Left forelimb (tissue), 1 donor: ENCODE data around the gene TARBP1.
A peak's percentile ranks its signal among the peaks of the same experiment; 100 is the strongest.
"Not testable (repeated sequence)": the region's sequence is repeated elsewhere in the genome, so short reads cannot be mapped to it uniquely, and the experiment has no call there.

ENCODE experiments used
- DNase-seq: peaks from one replicate; pipeline ENCODE4 v3.0.0-alpha.2; 2018; ENCODE audit warnings: low spot score

TARBP1 gene

DNA sequence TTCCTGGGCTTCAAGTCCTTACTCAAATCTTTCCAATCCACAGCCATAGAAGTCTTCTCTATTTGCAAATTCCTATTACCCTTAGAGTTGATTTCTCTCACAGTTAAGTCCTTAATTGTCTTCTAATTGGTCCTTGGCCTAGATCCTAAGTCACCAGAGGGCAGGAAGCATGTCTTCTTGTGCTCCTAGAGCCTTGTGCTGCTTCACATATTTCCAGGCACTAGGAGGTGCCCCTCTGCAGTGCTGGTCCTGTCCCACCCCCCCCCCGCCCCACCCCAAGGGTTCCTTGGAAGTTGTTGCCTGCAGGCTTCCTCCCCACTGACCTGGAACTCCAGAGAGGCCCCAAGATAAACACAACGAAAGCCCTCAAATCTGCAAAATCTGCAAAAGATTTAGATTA is 28.1 kb upstream of the TARBP1 start:
- no peak for DNase-seq

- DNase-seq = no peak
Measured at GRCh38 chr1:234505769-234506102, 26.8 kb upstream of the TARBP1 start.

DNA sequence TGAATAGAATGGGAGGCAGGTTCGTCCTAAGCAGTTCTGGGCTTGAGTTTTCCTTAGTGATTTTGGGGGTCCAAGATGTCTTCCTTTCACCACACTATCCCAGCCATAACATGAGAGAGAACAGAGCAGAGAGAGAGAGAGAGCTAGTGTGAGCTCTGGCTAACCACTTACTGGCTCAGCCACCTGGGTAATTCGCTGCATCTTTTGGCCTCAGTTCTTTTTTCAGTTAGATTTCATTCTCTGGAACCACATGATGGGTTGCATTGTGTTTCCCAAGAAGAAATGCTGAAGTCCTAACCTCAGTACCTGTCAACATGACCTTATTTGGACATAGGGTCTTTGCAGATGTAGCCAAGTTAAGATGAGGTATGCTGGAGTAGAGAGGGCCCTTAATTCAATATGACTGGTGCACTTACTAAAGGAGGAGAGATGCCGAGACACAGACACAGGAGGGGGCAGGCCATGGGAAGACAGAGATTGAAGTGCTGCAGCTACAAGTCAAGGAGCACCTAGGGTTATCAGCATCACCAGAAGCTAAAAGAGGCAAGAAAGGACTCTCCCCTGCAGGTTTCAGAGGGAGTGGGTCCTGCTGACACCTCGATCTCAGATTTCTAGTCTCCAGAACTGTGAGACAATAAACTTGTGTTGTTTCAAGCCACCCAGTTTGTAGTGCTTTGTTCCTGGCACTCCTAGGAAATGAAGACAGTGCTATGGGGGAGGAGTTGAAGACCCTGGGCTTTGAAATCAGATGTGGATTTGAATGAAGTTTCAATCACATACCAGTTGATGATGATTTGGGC is 26.2 kb upstream of the TARBP1 start:
- no peak for DNase-seq

DNA sequence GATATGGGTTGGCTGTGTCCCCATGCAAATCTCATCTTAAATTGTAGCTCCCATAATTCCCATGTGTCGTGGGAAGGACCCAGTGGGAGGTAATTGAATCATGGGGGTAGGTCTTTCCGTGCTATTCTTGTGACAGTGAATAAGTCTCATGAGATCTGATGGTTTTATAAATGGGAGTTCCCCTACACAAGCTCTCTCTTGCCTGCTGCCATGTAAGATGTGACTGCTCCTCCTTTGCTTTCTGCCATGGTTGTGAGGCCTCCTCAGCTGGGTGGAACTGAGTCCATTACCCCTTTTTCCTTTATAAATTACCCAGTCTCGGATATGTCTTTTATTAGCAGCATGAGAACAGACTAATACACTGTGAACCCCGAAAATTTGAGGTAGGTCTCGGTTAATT is 25.3 kb upstream of the TARBP1 start:
- DNase-seq = not testable (repeated sequence)

DNA sequence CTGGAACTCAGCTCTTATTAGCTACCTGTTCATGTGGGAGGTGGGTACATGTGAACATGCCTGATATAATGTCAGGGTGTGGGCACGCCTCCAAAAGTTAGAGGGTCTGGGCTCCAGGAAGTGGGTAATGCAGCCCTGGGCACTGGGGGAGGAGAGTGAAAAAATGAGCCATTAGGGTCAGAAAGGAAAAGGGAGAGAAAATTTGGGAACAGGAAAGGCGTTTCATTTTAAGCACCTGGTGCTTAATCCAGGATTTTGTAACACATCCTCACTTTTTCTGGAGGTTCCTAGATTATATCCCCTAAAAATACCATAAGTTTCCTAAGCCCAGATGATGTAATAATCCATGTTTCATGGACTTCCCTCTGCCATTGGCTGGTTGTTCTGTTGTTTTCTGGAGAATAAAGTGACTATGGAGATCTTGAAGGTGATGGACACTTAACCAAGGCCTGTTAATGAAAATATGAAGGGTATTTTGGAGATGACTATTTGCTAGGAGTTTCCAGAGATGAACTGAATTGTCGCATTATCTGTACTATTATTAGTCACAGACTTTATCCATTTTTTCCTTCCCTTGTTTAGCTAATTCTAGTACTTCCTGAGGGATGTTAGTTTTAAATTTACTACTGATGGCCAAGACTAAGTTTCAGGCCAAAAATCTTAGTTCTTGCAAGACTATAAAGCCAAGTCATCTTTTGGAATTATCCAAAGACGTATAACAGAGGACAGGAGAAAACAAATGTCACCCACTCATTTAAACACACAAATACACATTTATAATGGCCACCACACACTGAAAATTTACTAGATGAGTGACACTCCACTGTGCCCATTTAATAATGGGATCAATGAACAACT is 24.4 kb upstream of the TARBP1 start:
- no peak for DNase-seq

DNA sequence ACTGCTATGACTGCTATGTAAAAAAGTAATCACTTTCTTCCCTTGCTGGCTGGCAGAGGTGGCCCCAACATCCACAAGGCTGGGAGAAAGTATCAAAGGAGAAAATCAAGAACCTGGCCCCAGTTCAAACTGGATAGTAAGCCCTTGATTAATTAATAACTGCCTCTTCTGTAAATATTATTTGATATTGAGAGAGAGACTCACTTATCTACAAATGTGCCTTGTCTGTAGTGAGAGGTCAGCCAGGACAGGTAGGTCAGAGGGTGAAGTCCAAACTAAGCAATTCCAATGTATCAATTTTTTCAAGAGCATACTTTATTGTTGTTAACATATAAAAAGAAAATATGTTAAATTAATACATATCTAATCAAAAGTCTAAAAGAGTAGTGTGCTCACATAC is 23.8 kb upstream of the TARBP1 start:
- DNase-seq = no peak

DNA sequence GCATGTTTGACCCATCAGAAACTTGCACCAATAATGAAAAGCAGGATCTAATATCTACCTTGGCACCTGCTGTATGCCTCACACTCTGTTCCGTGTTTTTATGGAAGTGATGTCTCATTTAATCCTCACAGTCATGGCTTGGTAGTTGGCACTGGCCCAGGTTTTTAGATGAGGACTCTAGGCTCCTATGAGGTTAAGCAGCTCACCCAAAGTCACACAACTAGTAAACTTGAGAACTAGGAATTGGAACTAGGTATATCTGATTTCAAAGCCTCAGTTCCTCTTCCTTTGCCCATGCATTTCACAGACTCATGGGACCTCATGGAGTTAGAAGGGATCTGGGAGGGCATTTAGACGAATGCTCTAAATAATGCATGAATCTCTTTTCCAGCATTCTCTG is 21.3 kb upstream of the TARBP1 start:
- no peak for DNase-seq

- DNase-seq = no peak
Measured at GRCh38 chr1:234499943-234500245, 20.9 kb upstream of the TARBP1 start.

GRCh38 chr1:234499119-234499942 is 20.4 kb upstream of the TARBP1 start:
- peak; percentile 94 for DNase-seq

DNA sequence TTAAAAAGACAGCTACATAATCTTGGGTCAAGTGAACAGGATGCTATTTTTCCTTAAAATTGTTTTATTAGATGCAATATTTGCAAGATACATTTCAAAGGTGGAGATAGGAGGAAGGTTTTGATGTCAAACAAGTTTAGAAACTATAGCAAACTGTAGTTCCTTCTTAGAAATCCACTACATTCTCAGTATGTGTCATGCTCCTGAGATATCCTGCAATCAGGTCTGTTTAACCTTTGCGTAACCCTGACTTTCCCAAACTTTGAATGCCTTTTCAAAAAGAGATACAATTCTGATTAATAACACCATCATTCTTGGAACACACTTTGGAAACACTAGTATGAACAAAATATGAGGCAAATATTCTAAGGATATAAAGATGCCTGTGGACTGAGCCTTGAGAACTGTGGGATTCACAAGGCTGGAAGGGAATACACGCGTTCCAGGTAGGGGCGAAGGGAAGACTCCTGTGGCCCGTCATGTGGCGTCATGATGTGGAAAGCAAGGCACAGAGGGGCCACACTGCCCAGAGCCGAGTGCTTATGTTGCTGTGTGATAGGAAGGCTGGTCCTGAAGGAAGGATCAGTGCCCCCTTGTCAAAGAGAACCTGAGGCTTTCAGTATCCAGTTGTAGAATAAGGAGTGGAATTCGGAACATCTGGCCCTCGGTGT is 19.6 kb upstream of the TARBP1 start:
- DNase-seq = no peak

GRCh38 chr1:234497589-234497988 is 18.6 kb upstream of the TARBP1 start:
- DNase-seq = no peak

DNA sequence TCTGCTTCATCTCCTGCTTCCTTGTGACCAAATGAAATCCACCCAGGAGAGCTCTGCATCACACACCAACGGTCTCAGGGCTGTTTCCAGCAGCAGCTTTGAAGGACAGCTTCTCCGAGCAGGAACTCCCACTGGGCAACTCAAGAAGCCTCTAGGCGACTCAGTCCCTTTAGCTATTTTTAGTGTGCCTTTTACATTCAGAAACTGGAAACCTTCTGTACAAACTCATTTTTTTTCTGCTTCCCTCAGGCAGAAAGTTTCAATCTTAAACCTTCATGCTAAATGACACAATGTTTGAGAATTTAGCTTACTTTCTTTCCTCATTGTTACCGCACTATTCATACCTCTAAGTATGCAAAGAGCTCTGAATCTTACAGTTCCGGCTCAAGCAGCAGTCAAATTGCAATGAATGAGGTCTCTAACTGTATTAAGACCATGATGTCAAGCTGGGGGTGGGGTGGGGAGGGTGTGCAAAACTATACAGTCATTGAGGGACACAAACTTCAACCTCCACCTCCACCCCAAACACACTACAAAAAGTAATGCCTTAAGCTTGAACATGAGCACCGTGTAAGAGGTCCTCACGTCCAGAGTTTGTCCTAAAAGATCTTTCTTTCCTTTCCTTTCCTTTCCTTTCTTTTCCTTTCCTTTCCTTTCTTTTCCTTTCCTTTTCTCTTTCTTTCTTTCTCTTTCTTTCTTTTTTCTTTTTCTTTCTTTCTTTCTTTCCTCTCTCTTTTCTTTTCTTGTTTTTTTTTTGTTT is 16.4 kb upstream of the TARBP1 start:
- DNase-seq = no peak

DNA sequence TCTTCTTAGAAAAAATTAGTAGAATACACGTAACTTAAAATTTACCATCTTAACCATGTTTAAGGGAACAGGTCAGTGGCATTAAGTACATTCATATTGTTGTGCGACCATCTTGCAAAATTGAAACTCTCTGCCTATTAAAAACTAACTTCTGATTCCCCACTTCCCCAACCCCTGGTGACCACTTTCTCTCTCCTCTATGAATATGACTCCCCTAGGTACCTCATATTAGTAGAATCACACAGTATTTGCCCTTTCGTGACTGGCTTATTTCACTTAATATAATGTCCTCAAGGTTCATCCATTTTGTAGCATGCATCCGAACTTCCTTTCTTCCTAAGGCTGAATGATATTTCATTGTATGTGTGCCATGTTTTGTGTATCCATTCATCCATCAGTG is 15.1 kb upstream of the TARBP1 start:
- no peak for DNase-seq

GRCh38 chr1:234490793-234491479 is 12.0 kb upstream of the TARBP1 start:
- no peak for DNase-seq

- no peak for DNase-seq
Measured at GRCh38 chr1:234489698-234490077, 10.7 kb upstream of the TARBP1 start.

DNA sequence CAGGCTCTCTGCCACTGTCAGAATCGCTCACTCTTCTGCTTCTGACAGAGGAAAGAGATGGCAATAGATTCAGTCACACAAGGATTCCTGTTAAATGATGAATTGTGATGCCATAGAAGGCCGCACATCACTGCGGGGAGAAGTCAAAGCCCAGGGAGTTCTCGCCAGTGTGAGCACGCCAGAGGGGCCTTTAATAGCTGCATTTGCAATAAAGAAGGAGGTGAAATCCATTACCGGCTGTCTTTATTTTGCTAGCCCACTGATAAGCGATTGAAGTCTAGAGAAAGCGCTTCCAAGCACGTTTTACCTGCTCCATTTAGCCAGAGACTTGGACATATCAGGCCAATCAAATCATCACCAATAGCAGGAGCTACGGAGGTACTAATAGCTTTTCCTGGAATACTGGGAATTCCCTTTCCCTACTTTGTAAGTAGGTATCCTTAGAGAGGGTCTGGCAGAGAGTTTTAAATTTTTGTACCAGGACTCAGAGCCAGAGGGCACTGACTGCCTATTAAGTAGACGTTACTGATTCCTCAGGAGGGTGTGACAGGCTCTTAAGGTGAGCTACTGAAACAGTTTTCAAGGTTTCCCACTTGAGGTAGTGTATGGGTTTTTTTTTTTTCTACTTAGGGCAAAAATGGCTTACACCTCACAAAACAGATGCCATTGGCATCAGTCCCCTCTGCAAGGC is 10.2 kb upstream of the TARBP1 start:
- DNase-seq = no peak

DNA sequence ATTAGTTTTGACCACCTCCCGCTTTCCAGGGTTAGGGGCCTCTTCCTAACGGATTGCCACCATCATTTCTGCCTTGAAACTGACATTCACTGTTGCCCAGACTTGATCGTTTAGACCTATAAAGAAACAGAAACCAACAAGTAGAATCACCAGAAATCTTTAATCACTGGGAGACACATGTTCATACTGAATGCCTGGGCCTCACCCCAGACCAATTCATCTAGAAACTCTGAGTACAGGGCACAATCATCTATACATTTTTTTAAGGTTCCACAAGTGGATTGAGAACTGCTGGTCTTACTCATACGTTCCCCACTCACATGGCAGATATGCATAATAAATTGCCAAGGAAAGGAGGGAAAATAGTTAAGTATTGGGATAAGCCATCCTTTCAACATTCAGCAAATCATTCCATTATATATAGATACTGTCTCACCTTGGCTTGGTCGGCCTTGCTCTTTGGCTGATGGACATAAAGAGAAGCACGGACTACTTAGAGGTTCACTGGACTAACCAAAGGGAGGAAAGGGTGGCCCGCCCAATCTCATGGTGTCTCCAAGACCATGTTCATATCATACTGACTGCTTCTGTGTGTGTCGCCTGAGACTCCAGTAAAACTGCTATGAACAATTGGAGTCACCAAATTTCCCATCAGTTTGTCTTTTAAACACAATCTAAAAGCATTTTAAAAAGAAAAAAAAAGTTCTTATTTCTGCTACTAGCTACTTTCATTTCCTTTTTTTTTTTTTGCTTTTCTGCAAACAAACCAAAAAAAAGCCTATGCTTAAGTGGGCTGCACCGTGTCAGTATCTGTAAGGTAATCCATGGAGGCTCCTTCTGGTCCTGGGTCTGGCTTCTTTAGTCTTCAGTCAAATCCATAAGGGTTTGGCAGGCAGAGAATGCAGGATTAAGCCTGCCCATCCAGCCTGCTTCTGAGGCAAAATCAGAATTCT is 9.4 kb upstream of the TARBP1 start:
- no peak for DNase-seq

DNA sequence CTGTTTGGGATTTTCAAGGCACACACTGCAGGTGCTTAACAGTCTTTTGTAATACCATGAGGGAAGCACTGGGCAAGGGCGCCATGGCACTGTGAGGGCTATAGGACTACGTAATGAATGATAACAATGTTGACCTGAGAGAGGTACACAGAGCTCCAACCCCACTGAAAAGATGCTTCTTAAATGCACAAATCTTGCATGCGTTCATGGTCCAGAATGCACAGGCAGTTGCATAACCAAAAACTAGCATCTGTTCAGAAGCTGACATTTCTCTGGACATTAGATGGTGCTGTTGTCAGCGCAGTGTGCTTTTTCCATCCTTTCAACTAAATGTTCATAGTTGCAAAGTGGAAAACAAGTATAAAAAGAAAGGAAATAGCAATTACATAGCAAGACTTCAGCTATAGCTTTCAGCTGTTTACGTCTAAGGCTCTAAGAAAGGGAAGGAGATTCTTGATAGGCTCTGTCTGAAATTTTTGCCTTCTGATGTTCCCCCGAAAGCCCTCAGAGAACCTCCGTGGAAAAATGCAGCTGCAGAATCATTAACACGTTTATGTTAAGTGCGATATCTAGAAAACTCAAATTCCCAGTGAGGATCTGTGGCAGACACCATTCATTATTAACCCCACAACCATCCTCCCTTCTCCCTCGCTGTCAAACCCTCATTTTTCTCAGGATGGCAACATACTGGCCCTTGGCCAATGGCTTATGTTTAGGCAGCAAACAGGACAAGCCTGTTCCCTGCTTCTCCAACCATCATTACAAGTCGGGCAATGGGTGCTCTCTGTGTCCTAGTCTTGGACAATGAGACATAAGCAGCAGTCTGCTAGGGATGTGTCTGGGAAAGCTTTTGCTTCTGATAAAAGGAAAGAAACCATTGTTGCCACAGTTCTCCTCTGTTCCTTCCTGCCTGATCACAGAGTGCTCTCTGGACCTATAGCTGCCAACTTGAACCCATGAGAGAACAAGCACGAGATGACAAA is 8.2 kb upstream of the TARBP1 start:
- DNase-seq = no peak
